ENCODE measurements around the gene DPP10.

DNA sequence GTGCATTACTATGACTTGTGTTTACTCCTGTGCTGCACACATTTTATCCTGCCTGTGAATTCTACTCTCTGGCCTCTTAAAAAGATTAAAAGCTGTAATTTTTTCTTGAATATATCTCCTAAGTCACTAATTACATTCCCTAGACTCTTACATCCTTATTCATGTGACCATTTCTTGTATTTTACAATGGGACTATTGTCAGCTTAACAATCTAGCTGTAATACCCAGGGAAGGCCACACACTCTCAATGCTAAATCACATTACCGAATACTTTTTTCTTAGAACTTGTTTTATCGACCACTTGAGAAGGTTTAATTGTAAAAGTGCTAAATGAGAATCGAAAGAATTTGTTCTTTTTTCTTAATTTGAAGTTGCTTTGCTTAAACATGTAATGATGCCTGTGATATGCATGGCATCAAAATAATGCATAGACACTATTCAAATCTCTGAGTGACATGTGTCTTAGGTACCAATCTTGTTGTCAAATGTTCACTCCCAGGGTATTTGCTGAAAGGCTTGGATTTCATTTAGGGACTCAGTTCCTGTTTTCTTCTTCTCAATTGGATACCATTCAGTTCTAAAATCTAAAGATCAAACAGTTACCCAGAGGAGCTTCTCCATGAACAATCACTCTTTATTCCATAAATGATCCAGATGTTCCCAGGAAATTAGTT lies 498.5 kb downstream of the DPP10 start:
- TF ChIP-seq FOXA1 (IDR thresholded peaks at IDR 0.05) (no peak), SUZ12 (IDR thresholded peaks at IDR 0.05) (no peak), CTBP1 (IDR thresholded peaks at IDR 0.05; ENCODE audit: borderline replicate concordance) (no peak)
